ENCODE data around the gene CHRDL2. TPM values are rescaled to one million over a fixed set of nuclear protein-coding genes. Genes with fewer than 3 reads are reported as not detected.

CHRDL2 gene
- total RNA-seq, 1 experiment from 2014 or later = 2.5 TPM

- ChIA-PET CTCF (interaction anchor here (1.6 kb wide), 1 partner anchor 20 kb away, joined by 5 read pairs; no protein-coding TSS in a partner anchor), POLR2A (no interaction called here)
- Histone ChIP-seq H3K4me1 (no peaks in the 10 kb centered on the region), H3K36me3 (ENCODE audit: control insufficient read depth, insufficient read depth, low read length) (no peaks in the 10 kb centered on the region), H3K4me3 (ENCODE audit: low read depth, low read length) (no peak overlapping the region), H3K9me3 (no peaks in the 10 kb centered on the region), H3K27me3 (replicated peaks; ENCODE audit: control insufficient read depth, insufficient read depth, low read length) (no peaks in the 10 kb centered on the region)
- Mint-ChIP-seq H3K36me3 (ENCODE audit: insufficient read depth, unreplicated experiment) (no peaks in the 10 kb centered on the region), H3K27ac (ENCODE audit: unreplicated experiment) (no peak overlapping the region), H3K4me3 (ENCODE audit: unreplicated experiment) (no peak overlapping the region), H3K27me3 (ENCODE audit: insufficient read depth, unreplicated experiment) (no peaks in the 10 kb centered on the region), H3K9me3 (ENCODE audit: unreplicated experiment) (no peaks in the 10 kb centered on the region), H3K4me1 (ENCODE audit: low read depth, unreplicated experiment) (no peaks in the 10 kb centered on the region)
- no TSS peak for BruUV-seq (replicated peaks)
- no peak for TF ChIP-seq CTCF (IDR thresholded peaks at IDR 0.05; ENCODE audit: insufficient read depth in 1 of 2, low read depth in 1 of 2, low read length in 1 of 2, severe bottlenecking in 1 of 2, unreplicated experiment in 1 of 2)
- peak in 1 of 2 experiments; percentile 31 for DNase-seq
- intact Hi-C loops (cut with micrococcal nuclease; ENCODE audit: unreplicated experiment) = no loop called here
Measured at GRCh38 chr11:74682731-74683278, 48.4 kb downstream of the CHRDL2 start.

GRCh38 chr11:74681686-74682651 is 49.3 kb downstream of the CHRDL2 start:
- Mint-ChIP-seq H3K27me3 (ENCODE audit: insufficient read depth, unreplicated experiment) (no peaks in the 10 kb centered on the region), H3K27ac (ENCODE audit: unreplicated experiment) (no peak overlapping the region), H3K36me3 (ENCODE audit: insufficient read depth, unreplicated experiment) (no peaks in the 10 kb centered on the region), H3K4me1 (ENCODE audit: low read depth, unreplicated experiment) (no peaks in the 10 kb centered on the region), H3K4me3 (ENCODE audit: unreplicated experiment) (no peak overlapping the region), H3K9me3 (ENCODE audit: unreplicated experiment) (no peaks in the 10 kb centered on the region)
- H3K9me3 ChIP-seq = no peaks in the 10 kb centered on the region
- TF ChIP-seq CTCF (IDR thresholded peaks at IDR 0.05; ENCODE audit: insufficient read depth in 1 of 2, low read depth in 1 of 2, low read length in 1 of 2, severe bottlenecking in 1 of 2, unreplicated experiment in 1 of 2) = no peak
- intact Hi-C loops (cut with micrococcal nuclease; ENCODE audit: unreplicated experiment) = no loop called here
- POLR2A ChIA-PET = no interaction called here
- no peaks in the 10 kb centered on the region for H3K36me3 ChIP-seq (ENCODE audit: control insufficient read depth, insufficient read depth, low read length)
- peak in 1 of 2 experiments; percentile 33 for DNase-seq
- CTCF ChIA-PET = interaction anchor here (0.6 to 1.6 kb wide), 3 partner anchors 21 to 1084 kb away, joined by 4 to 6 read pairs (median 5); partner anchors contain the start of gene FAM168A
- BruUV-seq (replicated peaks) = no TSS peak
- no peaks in the 10 kb centered on the region for H3K4me1 ChIP-seq
- H3K4me3 ChIP-seq (ENCODE audit: low read depth, low read length) = no peak overlapping the region
- no peaks in the 10 kb centered on the region for H3K27me3 ChIP-seq (replicated peaks; ENCODE audit: control insufficient read depth, insufficient read depth, low read length)

GRCh38 chr11:74680703-74681531 is 50.3 kb downstream of the CHRDL2 start:
- BruUV-seq (replicated peaks) = no TSS peak
- H3K36me3 ChIP-seq (ENCODE audit: control insufficient read depth, insufficient read depth, low read length) = no peaks in the 10 kb centered on the region
- Mint-ChIP-seq H3K27me3 (ENCODE audit: insufficient read depth, unreplicated experiment) (no peaks in the 10 kb centered on the region), H3K4me1 (ENCODE audit: low read depth, unreplicated experiment) (no peaks in the 10 kb centered on the region), H3K27ac (ENCODE audit: unreplicated experiment) (no peak overlapping the region), H3K36me3 (ENCODE audit: insufficient read depth, unreplicated experiment) (no peaks in the 10 kb centered on the region), H3K4me3 (ENCODE audit: unreplicated experiment) (no peak overlapping the region), H3K9me3 (ENCODE audit: unreplicated experiment) (no peaks in the 10 kb centered on the region)
- ChIA-PET POLR2A (no interaction called here), CTCF (interaction anchor here (0.6 to 1.6 kb wide), 3 partner anchors 22 to 403 kb away, joined by 3 to 6 read pairs (median 5); no protein-coding TSS in a partner anchor)
- no peaks in the 10 kb centered on the region for H3K9me3 ChIP-seq
- no peaks in the 10 kb centered on the region for H3K27me3 ChIP-seq (replicated peaks; ENCODE audit: control insufficient read depth, insufficient read depth, low read length)
- H3K4me1 ChIP-seq = no peaks in the 10 kb centered on the region
- TF ChIP-seq CTCF (IDR thresholded peaks at IDR 0.05; ENCODE audit: insufficient read depth in 1 of 2, low read depth in 1 of 2, low read length in 1 of 2, severe bottlenecking in 1 of 2, unreplicated experiment in 1 of 2) = no peak
- no peak overlapping the region for H3K4me3 ChIP-seq (ENCODE audit: low read depth, low read length)
- DNase-seq = peak in 1 of 2 experiments; percentile 35
- intact Hi-C loops (cut with micrococcal nuclease; ENCODE audit: unreplicated experiment) = no loop called here
